Adrenal gland (tissue), 5 donors: ENCODE data around the gene ZNF638.

Experiments used
- POLR2A ChIP-seq, 2 donors: fragments of 450-650 bp; IDR thresholded peaks; one replicate each; pipeline ENCODE4 v1.6.1; 2017; ENCODE audit warnings: antibody characterized with exemption in 2 of 2, mild to moderate bottlenecking in 2 of 2, moderate library complexity in 1 of 2
- TF ChIP-seq, protein P1 (sequence below), 6 experiments: fragments of 450-650 bp in 4 of 6; fragments of 200-600 bp in 2 of 6; sonication (generic) in 1 of 6; IDR thresholded peaks; 1 replicate in 5 of 6; 2 replicates in 1 of 6; pipeline versions ENCODE4 v1.5.1 to v1.8.0; 2016 to 2021; ENCODE audit warnings: antibody characterized with exemption in 6 of 6, mild to moderate bottlenecking in 2 of 6, moderate library complexity in 1 of 6
- donor health status: DM: no; HTN: no; CAD: no.

DNA sequence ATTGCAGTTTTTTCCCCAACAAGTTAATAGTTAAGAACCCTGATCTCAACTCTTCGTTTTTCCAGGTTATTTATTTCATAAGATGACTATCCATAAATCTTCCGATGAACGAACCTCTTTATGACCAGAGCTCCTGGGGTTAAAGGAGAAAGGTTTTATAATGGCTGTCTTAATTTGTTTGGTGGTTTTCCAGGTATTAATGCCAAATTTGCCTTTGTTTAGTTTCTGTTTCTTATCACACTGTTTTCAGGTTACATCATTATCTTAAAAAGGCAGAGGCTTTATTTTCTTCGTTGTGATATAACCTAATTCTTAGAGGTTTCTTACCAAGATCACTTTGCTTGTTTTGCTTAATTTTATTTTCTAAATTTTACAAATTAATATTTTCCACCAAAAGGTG is 10.1 kb downstream of the ZNF638 start:
- TF ChIP-seq, protein P1, sequence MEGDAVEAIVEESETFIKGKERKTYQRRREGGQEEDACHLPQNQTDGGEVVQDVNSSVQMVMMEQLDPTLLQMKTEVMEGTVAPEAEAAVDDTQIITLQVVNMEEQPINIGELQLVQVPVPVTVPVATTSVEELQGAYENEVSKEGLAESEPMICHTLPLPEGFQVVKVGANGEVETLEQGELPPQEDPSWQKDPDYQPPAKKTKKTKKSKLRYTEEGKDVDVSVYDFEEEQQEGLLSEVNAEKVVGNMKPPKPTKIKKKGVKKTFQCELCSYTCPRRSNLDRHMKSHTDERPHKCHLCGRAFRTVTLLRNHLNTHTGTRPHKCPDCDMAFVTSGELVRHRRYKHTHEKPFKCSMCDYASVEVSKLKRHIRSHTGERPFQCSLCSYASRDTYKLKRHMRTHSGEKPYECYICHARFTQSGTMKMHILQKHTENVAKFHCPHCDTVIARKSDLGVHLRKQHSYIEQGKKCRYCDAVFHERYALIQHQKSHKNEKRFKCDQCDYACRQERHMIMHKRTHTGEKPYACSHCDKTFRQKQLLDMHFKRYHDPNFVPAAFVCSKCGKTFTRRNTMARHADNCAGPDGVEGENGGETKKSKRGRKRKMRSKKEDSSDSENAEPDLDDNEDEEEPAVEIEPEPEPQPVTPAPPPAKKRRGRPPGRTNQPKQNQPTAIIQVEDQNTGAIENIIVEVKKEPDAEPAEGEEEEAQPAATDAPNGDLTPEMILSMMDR (IDR thresholded peaks at IDR 0.05) = no peak
- no peak for TF ChIP-seq POLR2A (IDR thresholded peaks at IDR 0.05)
